GM12878 (cell line): ENCODE results near the gene DNAJB8.

ENCODE experiments used
- EP300 ChIP-seq, 2 experiments: fragments of 150-350 bp in 1 of 2; IDR thresholded peaks; 2 replicates each; pipeline ENCODE4 v1.6.1; 2011 to 2012; ENCODE audit warnings: low read depth in 2 of 2, low read length in 2 of 2, borderline replicate concordance in 1 of 2, improper control_type of control experiment in 1 of 2, inconsistent platforms in 1 of 2; ENCODE audit not compliant: control insufficient read depth in 1 of 2
- ESRRA ChIP-seq: IDR thresholded peaks from 2 replicates; pipeline ENCODE4 v1.6.1; 2012; ENCODE audit warnings: mild to moderate bottlenecking, low read length, improper control_type of control experiment
- EZH2 ChIP-seq: IDR thresholded peaks from 2 replicates; pipeline ENCODE4 v1.6.1; 2012; ENCODE audit warnings: low read depth, mild to moderate bottlenecking, control low read depth, inconsistent platforms, low read length, borderline replicate concordance; ENCODE audit not compliant: control insufficient read depth
- MAX ChIP-seq: IDR thresholded peaks from 2 replicates; pipeline ENCODE4 v1.6.1; 2012; ENCODE audit warnings: low read depth, low read length, improper control_type of control experiment
- MYC ChIP-seq: IDR thresholded peaks from 2 replicates; pipeline ENCODE4 v1.6.1; 2011; ENCODE audit warnings: mild to moderate bottlenecking, low read length, moderate library complexity, inconsistent platforms; ENCODE audit not compliant: insufficient read depth, insufficient replicate concordance, insufficient read length, severe bottlenecking
- NFXL1 ChIP-seq: fragments of 450-650 bp; IDR thresholded peaks from 2 replicates; pipeline ENCODE4 v1.6.1; 2017; ENCODE audit warnings: antibody characterized with exemption, mild to moderate bottlenecking, borderline replicate concordance
- POLR2A ChIP-seq: IDR thresholded peaks from 2 replicates; pipeline ENCODE4 v1.6.1; 2011; ENCODE audit warnings: low read depth, mild to moderate bottlenecking, low read length
- POLR2AphosphoS2 ChIP-seq: IDR thresholded peaks from 2 replicates; pipeline ENCODE4 v1.6.1; 2011; ENCODE audit warnings: low read depth, mild to moderate bottlenecking, low read length, improper control_type of control experiment, moderate library complexity
- POLR2AphosphoS5 ChIP-seq: IDR thresholded peaks from 2 replicates; pipeline ENCODE4 v1.6.1; 2011; ENCODE audit warnings: mild to moderate bottlenecking, low read length, inconsistent platforms
- STAT3 ChIP-seq: IDR thresholded peaks from 2 replicates; pipeline ENCODE4 v1.6.1; 2011; ENCODE audit warnings: low read depth, low read length, improper control_type of control experiment
- TF ChIP-seq, protein P1 (sequence below), 3 experiments: IDR thresholded peaks in 2 of 3; conservative IDR thresholded peaks in 1 of 3; 2 replicates each; pipeline ENCODE4 v1.5.1; 2011; ENCODE audit warnings: low read depth in 3 of 3, low read length in 3 of 3, mild to moderate bottlenecking in 3 of 3, control low read depth in 2 of 3, moderate library complexity in 2 of 3, inconsistent platforms in 1 of 3, mixed read lengths in 1 of 3; ENCODE audit not compliant: control insufficient read depth in 2 of 3, insufficient read depth in 1 of 3; ENCODE audit errors: extremely low read depth in 1 of 3
- TF ChIP-seq, protein P2 (sequence below): fragments of 450-650 bp; IDR thresholded peaks from 2 replicates; pipeline ENCODE4 v1.6.1; 2014; ENCODE audit warnings: mild to moderate bottlenecking
- TF ChIP-seq, protein P3 (sequence below): fragments of 450-650 bp; IDR thresholded peaks from 2 replicates; pipeline ENCODE4 v1.6.1; 2017; ENCODE audit warnings: mild to moderate bottlenecking, low read depth, inconsistent platforms; ENCODE audit not compliant: poor library complexity, severe bottlenecking

- TF ChIP-seq, protein P1, sequence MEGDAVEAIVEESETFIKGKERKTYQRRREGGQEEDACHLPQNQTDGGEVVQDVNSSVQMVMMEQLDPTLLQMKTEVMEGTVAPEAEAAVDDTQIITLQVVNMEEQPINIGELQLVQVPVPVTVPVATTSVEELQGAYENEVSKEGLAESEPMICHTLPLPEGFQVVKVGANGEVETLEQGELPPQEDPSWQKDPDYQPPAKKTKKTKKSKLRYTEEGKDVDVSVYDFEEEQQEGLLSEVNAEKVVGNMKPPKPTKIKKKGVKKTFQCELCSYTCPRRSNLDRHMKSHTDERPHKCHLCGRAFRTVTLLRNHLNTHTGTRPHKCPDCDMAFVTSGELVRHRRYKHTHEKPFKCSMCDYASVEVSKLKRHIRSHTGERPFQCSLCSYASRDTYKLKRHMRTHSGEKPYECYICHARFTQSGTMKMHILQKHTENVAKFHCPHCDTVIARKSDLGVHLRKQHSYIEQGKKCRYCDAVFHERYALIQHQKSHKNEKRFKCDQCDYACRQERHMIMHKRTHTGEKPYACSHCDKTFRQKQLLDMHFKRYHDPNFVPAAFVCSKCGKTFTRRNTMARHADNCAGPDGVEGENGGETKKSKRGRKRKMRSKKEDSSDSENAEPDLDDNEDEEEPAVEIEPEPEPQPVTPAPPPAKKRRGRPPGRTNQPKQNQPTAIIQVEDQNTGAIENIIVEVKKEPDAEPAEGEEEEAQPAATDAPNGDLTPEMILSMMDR (IDR thresholded peaks at IDR 0.05 in 2 of 3, conservative IDR thresholded peaks at IDR 0.05 in 1 of 3; ENCODE audit: control insufficient read depth in 2 of 3, extremely low read depth in 1 of 3, insufficient read depth in 1 of 3, low read depth in 3 of 3, low read length in 3 of 3) = no peak
- TF ChIP-seq POLR2A = no peak
- no peak for TF ChIP-seq ESRRA
- TF ChIP-seq POLR2AphosphoS2 = no peak
- TF ChIP-seq NFXL1 = no peak
- no peak for TF ChIP-seq EZH2
- TF ChIP-seq STAT3 = no peak
- no peak for TF ChIP-seq POLR2AphosphoS5
- TF ChIP-seq MAX = no peak
- TF ChIP-seq MYC = no peak
- TF ChIP-seq, protein P2, sequence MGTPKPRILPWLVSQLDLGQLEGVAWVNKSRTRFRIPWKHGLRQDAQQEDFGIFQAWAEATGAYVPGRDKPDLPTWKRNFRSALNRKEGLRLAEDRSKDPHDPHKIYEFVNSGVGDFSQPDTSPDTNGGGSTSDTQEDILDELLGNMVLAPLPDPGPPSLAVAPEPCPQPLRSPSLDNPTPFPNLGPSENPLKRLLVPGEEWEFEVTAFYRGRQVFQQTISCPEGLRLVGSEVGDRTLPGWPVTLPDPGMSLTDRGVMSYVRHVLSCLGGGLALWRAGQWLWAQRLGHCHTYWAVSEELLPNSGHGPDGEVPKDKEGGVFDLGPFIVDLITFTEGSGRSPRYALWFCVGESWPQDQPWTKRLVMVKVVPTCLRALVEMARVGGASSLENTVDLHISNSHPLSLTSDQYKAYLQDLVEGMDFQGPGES = no peak
- no peak for TF ChIP-seq EP300 (IDR thresholded peaks at IDR 0.05; ENCODE audit: borderline replicate concordance in 1 of 2, control insufficient read depth in 1 of 2, low read depth in 2 of 2, low read length in 2 of 2)
- TF ChIP-seq, protein P3, sequence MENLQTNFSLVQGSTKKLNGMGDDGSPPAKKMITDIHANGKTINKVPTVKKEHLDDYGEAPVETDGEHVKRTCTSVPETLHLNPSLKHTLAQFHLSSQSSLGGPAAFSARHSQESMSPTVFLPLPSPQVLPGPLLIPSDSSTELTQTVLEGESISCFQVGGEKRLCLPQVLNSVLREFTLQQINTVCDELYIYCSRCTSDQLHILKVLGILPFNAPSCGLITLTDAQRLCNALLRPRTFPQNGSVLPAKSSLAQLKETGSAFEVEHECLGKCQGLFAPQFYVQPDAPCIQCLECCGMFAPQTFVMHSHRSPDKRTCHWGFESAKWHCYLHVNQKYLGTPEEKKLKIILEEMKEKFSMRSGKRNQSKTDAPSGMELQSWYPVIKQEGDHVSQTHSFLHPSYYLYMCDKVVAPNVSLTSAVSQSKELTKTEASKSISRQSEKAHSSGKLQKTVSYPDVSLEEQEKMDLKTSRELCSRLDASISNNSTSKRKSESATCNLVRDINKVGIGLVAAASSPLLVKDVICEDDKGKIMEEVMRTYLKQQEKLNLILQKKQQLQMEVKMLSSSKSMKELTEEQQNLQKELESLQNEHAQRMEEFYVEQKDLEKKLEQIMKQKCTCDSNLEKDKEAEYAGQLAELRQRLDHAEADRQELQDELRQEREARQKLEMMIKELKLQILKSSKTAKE = no peak
These were observed 12.4 kb downstream of the DNAJB8 start for GRCh38 chr3:128454310-128454618.
